ENCODE results near the gene NPPC.

Gene NPPC

GRCh38 chr2:231936491-231936890 is 10.3 kb upstream of the NPPC start:
- no peaks in the 10 kb centered on the region for H3K27me3 ChIP-seq (ENCODE audit: control insufficient read depth, insufficient read depth, low read length)
- H2AFZ ChIP-seq, result no peak overlapping the region
- H3K79me2 ChIP-seq, result no peaks in the 10 kb centered on the region
- no peak overlapping the region for H3K9ac ChIP-seq
- H3K4me1 ChIP-seq, result no peaks in the 10 kb centered on the region
- no peak overlapping the region for H3K4me2 ChIP-seq (ENCODE audit: low read length)
- H3K27ac ChIP-seq, result no peak overlapping the region
- no peaks in the 10 kb centered on the region for H3K9me3 ChIP-seq (ENCODE audit: control insufficient read depth, low read length)
- H3K36me3 ChIP-seq (ENCODE audit: control insufficient read depth, insufficient read depth, low read length), result no peaks in the 10 kb centered on the region
- H3K4me3 ChIP-seq (ENCODE audit: low read depth, low read length), result no peak overlapping the region
- no peak for TF ChIP-seq CTCF (IDR thresholded peaks at IDR 0.05)

GRCh38 chr2:231935815-231936214 is 9.6 kb upstream of the NPPC start:
- H3K9ac ChIP-seq, result no peak overlapping the region
- no peaks in the 10 kb centered on the region for H3K9me3 ChIP-seq (ENCODE audit: control insufficient read depth, low read length)
- TF ChIP-seq CTCF (IDR thresholded peaks at IDR 0.05), result no peak
- no peak overlapping the region for H3K4me2 ChIP-seq (ENCODE audit: low read length)
- H3K36me3 ChIP-seq (ENCODE audit: control insufficient read depth, insufficient read depth, low read length), result no peaks in the 10 kb centered on the region
- H3K4me3 ChIP-seq (ENCODE audit: low read depth, low read length), result no peak overlapping the region
- H2AFZ ChIP-seq, result no peak overlapping the region
- no peak overlapping the region for H3K27ac ChIP-seq
- no peaks in the 10 kb centered on the region for H3K27me3 ChIP-seq (ENCODE audit: control insufficient read depth, insufficient read depth, low read length)
- no peaks in the 10 kb centered on the region for H3K79me2 ChIP-seq
- H3K4me1 ChIP-seq, result no peaks in the 10 kb centered on the region

- Histone ChIP-seq H3K9me3 (ENCODE audit: control insufficient read depth, low read length) (no peaks in the 10 kb centered on the region), H3K4me2 (ENCODE audit: low read length) (no peak overlapping the region), H3K9ac (no peak overlapping the region), H3K4me3 (ENCODE audit: low read depth, low read length) (no peak overlapping the region), H3K4me1 (no peaks in the 10 kb centered on the region), H3K27me3 (ENCODE audit: control insufficient read depth, insufficient read depth, low read length) (no peaks in the 10 kb centered on the region), H3K79me2 (no peaks in the 10 kb centered on the region), H3K27ac (no peak overlapping the region), H3K36me3 (ENCODE audit: control insufficient read depth, insufficient read depth, low read length) (no peaks in the 10 kb centered on the region), H2AFZ (no peak overlapping the region)
- no peak for TF ChIP-seq CTCF (IDR thresholded peaks at IDR 0.05)
Observed at GRCh38 chr2:231935207-231935524, 9.0 kb upstream of the NPPC start.

- Histone ChIP-seq H3K9me3 (ENCODE audit: control insufficient read depth, low read length) (no peaks in the 10 kb centered on the region), H3K27ac (no peak overlapping the region)
- no peak for TF ChIP-seq CTCF (IDR thresholded peaks at IDR 0.05)
Observed at GRCh38 chr2:231934441-231935206, 8.4 kb upstream of the NPPC start.

GRCh38 chr2:231933916-231934401 is 7.8 kb upstream of the NPPC start:
- H2AFZ ChIP-seq, result no peak overlapping the region
- no peak overlapping the region for H3K27ac ChIP-seq
- H3K9me3 ChIP-seq (ENCODE audit: control insufficient read depth, low read length), result no peaks in the 10 kb centered on the region
- no peak overlapping the region for H3K4me2 ChIP-seq (ENCODE audit: low read length)
- no peaks in the 10 kb centered on the region for H3K4me1 ChIP-seq
- no peaks in the 10 kb centered on the region for H3K36me3 ChIP-seq (ENCODE audit: control insufficient read depth, insufficient read depth, low read length)
- no peaks in the 10 kb centered on the region for H3K27me3 ChIP-seq (ENCODE audit: control insufficient read depth, insufficient read depth, low read length)
- TF ChIP-seq CTCF (IDR thresholded peaks at IDR 0.05), result no peak
- H3K4me3 ChIP-seq (ENCODE audit: low read depth, low read length), result no peak overlapping the region
- no peaks in the 10 kb centered on the region for H3K79me2 ChIP-seq
- H3K9ac ChIP-seq, result no peak overlapping the region

More at GRCh38 chr2:231934441-231935206, 8.4 kb upstream of the NPPC start:
- Histone ChIP-seq H2AFZ (no peak overlapping the region), H3K79me2 (no peaks in the 10 kb centered on the region), H3K4me3 (ENCODE audit: low read depth, low read length) (no peak overlapping the region), H3K36me3 (ENCODE audit: control insufficient read depth, insufficient read depth, low read length) (no peaks in the 10 kb centered on the region), H3K4me1 (no peaks in the 10 kb centered on the region), H3K9ac (no peak overlapping the region), H3K4me2 (ENCODE audit: low read length) (no peak overlapping the region), H3K27me3 (ENCODE audit: control insufficient read depth, insufficient read depth, low read length) (no peaks in the 10 kb centered on the region)

Measured in parathyroid adenoma (tissue), 2 donors.